Measurements from ENCODE around the gene SYNE1. TPM values are rescaled to one million over a fixed set of nuclear protein-coding genes. Genes with fewer than 3 reads are reported as not detected.
A peak's percentile ranks its signal among the peaks of the same experiment; 100 is the strongest.

Gene SYNE1
- total and polyA plus RNA-seq, 7 donors = 6.0 to 74.6 (median 16.5) TPM

DNA sequence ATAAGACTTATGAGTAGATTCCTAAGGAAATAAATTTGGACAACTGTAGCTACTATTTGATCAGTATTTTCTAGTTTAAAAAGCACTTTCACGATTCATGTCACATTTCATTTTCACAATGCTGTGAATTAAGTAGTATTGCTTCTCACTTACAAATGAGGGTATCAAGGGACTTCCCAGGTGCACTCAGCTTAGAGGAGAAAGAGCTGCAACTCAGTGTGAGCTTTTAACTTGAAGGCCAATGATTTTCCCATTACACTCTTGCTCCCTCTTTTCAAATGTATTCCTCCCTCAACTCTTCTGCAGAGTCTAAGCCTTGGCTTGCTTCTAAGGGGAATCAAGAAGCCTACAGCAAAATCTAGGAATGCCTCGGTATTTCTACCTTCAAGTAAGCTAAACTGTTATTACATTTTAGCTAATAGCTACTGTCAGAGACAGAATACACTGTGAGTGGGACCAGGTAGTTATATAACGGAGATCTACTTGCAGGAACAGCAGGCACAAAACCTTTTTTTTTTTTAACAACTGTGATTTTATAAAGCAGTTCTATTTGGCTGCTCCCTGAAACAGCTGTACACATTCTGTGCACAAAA lies 339.0 kb downstream of the SYNE1 start:
- Histone ChIP-seq H3K27me3 (ENCODE audit: insufficient read depth in 3 of 3, low read length in 2 of 3) (no peaks in the 10 kb centered on the region), H3K4me3 (no peak overlapping the region), H3K27ac (no peak overlapping the region), H3K9me3 (no peaks in the 10 kb centered on the region), H3K36me3 (ENCODE audit: insufficient read depth in 1 of 2, low read depth in 1 of 2) (peaks cover 0 to 43% of the 10 kb centered on the region in 2 donors), H3K4me1 (peaks cover 21% of the 10 kb centered on the region)
- intact Hi-C loops (cut with DNase I) = no loop called here
- TF ChIP-seq, protein P1, sequence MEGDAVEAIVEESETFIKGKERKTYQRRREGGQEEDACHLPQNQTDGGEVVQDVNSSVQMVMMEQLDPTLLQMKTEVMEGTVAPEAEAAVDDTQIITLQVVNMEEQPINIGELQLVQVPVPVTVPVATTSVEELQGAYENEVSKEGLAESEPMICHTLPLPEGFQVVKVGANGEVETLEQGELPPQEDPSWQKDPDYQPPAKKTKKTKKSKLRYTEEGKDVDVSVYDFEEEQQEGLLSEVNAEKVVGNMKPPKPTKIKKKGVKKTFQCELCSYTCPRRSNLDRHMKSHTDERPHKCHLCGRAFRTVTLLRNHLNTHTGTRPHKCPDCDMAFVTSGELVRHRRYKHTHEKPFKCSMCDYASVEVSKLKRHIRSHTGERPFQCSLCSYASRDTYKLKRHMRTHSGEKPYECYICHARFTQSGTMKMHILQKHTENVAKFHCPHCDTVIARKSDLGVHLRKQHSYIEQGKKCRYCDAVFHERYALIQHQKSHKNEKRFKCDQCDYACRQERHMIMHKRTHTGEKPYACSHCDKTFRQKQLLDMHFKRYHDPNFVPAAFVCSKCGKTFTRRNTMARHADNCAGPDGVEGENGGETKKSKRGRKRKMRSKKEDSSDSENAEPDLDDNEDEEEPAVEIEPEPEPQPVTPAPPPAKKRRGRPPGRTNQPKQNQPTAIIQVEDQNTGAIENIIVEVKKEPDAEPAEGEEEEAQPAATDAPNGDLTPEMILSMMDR (IDR thresholded peaks at IDR 0.05) = no peak
- ATAC-seq = no peak
- no peak for DNase-seq
- 69 to 82% (median 70%) methylated on average over 3 of the region's 3 CpGs for WGBS, 3 donors

DNA sequence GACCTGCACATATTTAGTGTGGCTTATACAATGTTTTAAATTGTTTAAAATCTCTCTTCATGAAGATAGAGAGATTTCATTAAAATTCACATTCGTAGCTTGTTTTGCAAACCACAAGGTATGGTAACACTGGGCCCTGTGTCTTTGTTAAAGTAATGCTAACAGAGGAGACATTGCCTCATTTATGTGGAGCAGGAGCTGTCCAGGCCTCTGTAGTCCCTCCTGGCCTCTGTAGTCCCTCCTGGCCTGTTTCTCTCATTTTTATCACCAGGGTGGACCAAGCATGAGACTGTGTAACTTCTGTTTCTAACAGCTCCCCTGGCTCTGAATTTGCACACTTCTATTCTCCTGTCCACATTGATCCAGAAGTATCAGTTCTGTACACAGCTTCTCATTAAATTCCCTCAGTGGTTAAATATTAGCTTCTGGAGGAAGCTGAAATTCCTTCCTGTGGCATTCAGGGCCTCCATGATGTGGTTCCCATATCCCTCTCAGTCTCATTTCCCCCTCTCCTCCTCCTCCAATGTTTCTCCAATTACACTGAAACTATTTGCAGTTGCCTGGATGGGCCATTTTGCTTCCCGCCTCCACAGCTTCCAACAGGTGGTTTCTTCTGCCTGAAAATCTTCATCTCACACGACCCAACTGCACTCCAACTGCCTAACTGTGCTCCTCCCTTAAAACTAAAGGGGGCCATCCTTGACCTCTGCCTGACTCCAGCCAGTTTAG lies 340.4 kb downstream of the SYNE1 start:
- Histone ChIP-seq H3K27me3 (ENCODE audit: insufficient read depth in 3 of 3, low read length in 2 of 3) (no peaks in the 10 kb centered on the region), H3K36me3 (ENCODE audit: insufficient read depth in 1 of 2, low read depth in 1 of 2) (peaks cover 2 to 56% of the 10 kb centered on the region in 2 donors), H3K4me3 (no peak overlapping the region), H3K4me1 (peaks cover 18% of the 10 kb centered on the region), H3K27ac (no peak overlapping the region), H3K9me3 (no peaks in the 10 kb centered on the region)
- DNase-seq = no peak
- TF ChIP-seq, protein P1 (IDR thresholded peaks at IDR 0.05) = no peak
- 45 to 66% (median 58%) methylated on average over 3 of the region's 3 CpGs for WGBS, 3 donors
- intact Hi-C loops (cut with DNase I) = no loop called here
- no peak for ATAC-seq

DNA sequence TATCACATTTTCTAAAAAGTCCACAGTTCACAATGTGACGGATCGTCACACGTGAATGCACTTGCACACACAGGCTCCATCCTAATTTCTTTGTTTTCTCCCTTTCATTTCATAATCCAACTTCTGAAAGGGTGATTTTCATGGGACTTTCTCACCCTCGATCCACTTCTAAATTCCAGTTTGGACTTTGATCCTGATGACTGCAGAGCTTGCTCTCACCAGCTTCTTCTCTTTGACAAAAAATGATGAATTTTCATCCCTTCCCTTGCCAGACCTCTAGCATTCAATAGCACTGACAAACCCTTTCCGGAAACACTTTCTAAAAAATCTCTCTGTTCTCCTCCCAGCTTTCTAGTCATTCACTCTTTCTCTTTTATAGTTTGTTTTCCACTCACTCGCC lies 341.2 kb downstream of the SYNE1 start:
- TF ChIP-seq, protein P1 (IDR thresholded peaks at IDR 0.05) = no peak
- no peaks in the 10 kb centered on the region for H3K27me3 ChIP-seq (ENCODE audit: insufficient read depth in 3 of 3, low read length in 2 of 3)
- H3K36me3 ChIP-seq (ENCODE audit: insufficient read depth in 1 of 2, low read depth in 1 of 2) = peaks cover 2 to 63% of the 10 kb centered on the region in 2 donors
- no peak for DNase-seq
- H3K9me3 ChIP-seq = no peaks in the 10 kb centered on the region
- intact Hi-C loops (cut with DNase I) = no loop called here
- no peak overlapping the region for H3K4me3 ChIP-seq
- no peak overlapping the region for H3K27ac ChIP-seq
- H3K4me1 ChIP-seq = peaks cover 18% of the 10 kb centered on the region
- no peak for ATAC-seq
- WGBS, 3 donors = 78 to 90% (median 84%) methylated on average over 6 of the region's 6 CpGs

DNA sequence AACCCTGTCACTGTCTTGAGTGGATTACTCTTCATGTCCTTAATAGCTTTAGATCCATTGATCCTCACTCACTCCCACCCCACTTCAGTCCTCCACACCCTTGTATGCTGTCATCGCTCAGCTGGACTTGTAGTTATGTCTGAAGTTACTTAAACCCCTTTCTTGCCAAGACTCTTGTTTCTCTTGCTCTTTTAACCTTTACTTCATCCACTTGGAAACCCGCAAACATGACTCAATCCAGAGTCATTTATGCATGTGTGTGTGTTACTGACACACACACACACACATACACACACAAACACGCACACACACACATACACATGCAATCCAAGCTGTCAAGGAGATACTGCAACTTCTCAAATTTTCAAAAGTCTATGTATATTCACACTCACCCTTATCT lies 341.8 kb downstream of the SYNE1 start:
- Histone ChIP-seq H3K36me3 (ENCODE audit: insufficient read depth in 1 of 2, low read depth in 1 of 2) (peaks cover 2 to 63% of the 10 kb centered on the region in 2 donors), H3K9me3 (no peaks in the 10 kb centered on the region), H3K27me3 (ENCODE audit: insufficient read depth in 3 of 3, low read length in 2 of 3) (no peaks in the 10 kb centered on the region), H3K4me3 (no peak overlapping the region), H3K27ac (no peak overlapping the region), H3K4me1 (peaks cover 18% of the 10 kb centered on the region)
- DNase-seq (no peak), ATAC-seq (peak; percentile 39 to 72 (median 51))
- intact Hi-C loops (cut with DNase I) = no loop called here
- 71 to 85% (median 82%) methylated on average over 3 of the region's 3 CpGs for WGBS, 3 donors
- TF ChIP-seq, protein P1 (IDR thresholded peaks at IDR 0.05) = no peak
